ENCODE measurements around the gene SGCD.

DNA sequence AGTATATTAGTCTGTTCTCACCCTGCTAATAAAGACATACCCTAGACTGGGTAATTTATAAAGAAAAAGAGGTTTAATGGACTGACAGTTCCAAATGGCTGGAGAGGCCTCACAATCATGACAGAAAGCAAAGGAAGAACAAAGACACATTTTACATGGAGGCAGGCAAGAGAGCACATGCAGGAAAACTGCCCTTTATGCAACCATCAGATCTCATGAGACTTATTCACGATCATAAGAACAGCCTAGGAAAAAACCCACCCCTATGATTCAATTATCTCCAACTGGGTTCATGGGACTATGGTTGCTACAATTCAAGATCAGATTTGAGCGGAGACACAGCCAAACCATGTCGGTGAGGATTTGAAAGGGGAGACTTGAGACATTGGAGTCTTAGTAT, 270.3 kb downstream of the SGCD start:
- TF ChIP-seq, protein P1, sequence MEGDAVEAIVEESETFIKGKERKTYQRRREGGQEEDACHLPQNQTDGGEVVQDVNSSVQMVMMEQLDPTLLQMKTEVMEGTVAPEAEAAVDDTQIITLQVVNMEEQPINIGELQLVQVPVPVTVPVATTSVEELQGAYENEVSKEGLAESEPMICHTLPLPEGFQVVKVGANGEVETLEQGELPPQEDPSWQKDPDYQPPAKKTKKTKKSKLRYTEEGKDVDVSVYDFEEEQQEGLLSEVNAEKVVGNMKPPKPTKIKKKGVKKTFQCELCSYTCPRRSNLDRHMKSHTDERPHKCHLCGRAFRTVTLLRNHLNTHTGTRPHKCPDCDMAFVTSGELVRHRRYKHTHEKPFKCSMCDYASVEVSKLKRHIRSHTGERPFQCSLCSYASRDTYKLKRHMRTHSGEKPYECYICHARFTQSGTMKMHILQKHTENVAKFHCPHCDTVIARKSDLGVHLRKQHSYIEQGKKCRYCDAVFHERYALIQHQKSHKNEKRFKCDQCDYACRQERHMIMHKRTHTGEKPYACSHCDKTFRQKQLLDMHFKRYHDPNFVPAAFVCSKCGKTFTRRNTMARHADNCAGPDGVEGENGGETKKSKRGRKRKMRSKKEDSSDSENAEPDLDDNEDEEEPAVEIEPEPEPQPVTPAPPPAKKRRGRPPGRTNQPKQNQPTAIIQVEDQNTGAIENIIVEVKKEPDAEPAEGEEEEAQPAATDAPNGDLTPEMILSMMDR (conservative IDR thresholded peaks at IDR 0.05 in 1 of 2, IDR thresholded peaks at IDR 0.05 in 1 of 2; ENCODE audit: extremely low read depth in 1 of 2, insufficient read depth in 1 of 2, low read depth in 1 of 2, low read length in 2 of 2), result no peak
- no peak for TF ChIP-seq EZH2 (IDR thresholded peaks at IDR 0.05; ENCODE audit: borderline replicate concordance, low read length)

Data from mammary epithelial cell (primary cell).